Esophagus muscularis mucosa (tissue), 4 donors: ENCODE data around the gene MAMDC4. TPM values are rescaled to one million over a fixed set of nuclear protein-coding genes. Genes with fewer than 3 reads are reported as not detected.
"Not testable (repeated sequence)": the region's sequence is repeated elsewhere in the genome, so short reads cannot be mapped to it uniquely, and the experiment has no call there.

ENCODE experiments used
- DNase-seq: peaks from one replicate; pipeline ENCODE4 v3.0.0-alpha.2; 2017; ENCODE audit errors: extremely low spot score
- H3K27ac ChIP-seq, 4 donors: fragments of 200-600 bp; sonication (generic); replicated peaks in 1 of 4; 1 replicate in 3 of 4; 2 replicates in 1 of 4; pipeline ENCODE4 v1.5.1; 2016 to 2019; ENCODE audit warnings: mild to moderate bottlenecking in 1 of 4
- H3K27me3 ChIP-seq, 4 donors: fragments of 200-600 bp; sonication (generic); one replicate each; pipeline versions ENCODE4 v1.5.1 to v1.6.0; 2016 to 2019
- H3K36me3 ChIP-seq, 4 donors: fragments of 200-600 bp; sonication (generic); one replicate each; pipeline ENCODE4 v1.5.1; 2016 to 2019
- H3K4me1 ChIP-seq, 4 donors: fragments of 200-600 bp; sonication (generic); one replicate each; pipeline ENCODE4 v1.5.1; 2016 to 2019
- H3K4me3 ChIP-seq, 4 donors: fragments of 200-600 bp; sonication (generic); 1 replicate in 2 of 4; 2 replicates in 2 of 4; pipeline ENCODE4 v1.5.1; 2016 to 2019; ENCODE audit warnings: mild to moderate bottlenecking in 4 of 4, moderate library complexity in 1 of 4
- H3K9me3 ChIP-seq, 4 donors: fragments of 200-600 bp; sonication (generic); 1 replicate in 3 of 4; 2 replicates in 1 of 4; pipeline ENCODE4 v1.5.1; 2016 to 2019
- EP300 ChIP-seq: sonication (generic); formaldehyde crosslinking; IDR thresholded peaks from one replicate; pipeline ENCODE4 v1.6.1; 2017; ENCODE audit warnings: antibody characterized with exemption
- POLR2A ChIP-seq: fragments of 450-650 bp; IDR thresholded peaks from one replicate; pipeline ENCODE4 v1.6.1; 2017; ENCODE audit warnings: antibody characterized with exemption, moderate library complexity, mild to moderate bottlenecking, low read depth
- POLR2AphosphoS5 ChIP-seq, 2 donors: sonication (generic); formaldehyde crosslinking; IDR thresholded peaks; one replicate each; pipeline ENCODE4 v1.6.1; 2017; ENCODE audit warnings: antibody characterized with exemption in 2 of 2
- WGBS: methylation state at CpG from one replicate; pipeline ENCODE4 v1.1.5; 2018; 5-methylcytosine and 5-hydroxymethylcytosine counted together
- intact Hi-C: fragments of 100-400 bp; cut with DNase I; formaldehyde crosslinking; loops from one replicate; pipeline ENCODE4 v1.15.1; 2023
- total RNA-seq, 4 donors: library from RNA; depleted of rRNA; stranded (reverse); fragments of >200 nt; gene quantifications; one replicate each; pipeline versions ENCODE4 v1.1.0 to v1.2.1, GENCODE V29; 2016
- TF ChIP-seq, protein P1 (sequence below), 3 experiments: fragments of 200-600 bp in 2 of 3; fragments of 450-650 bp in 1 of 3; sonication (generic) in 2 of 3; IDR thresholded peaks; one replicate each; pipeline ENCODE4 v1.5.1; 2017 to 2019; ENCODE audit warnings: antibody characterized with exemption in 3 of 3, mild to moderate bottlenecking in 2 of 3, moderate library complexity in 1 of 3

Gene MAMDC4
- total RNA-seq, 4 donors from 2014 or later: 1.7 to 4.7 (median 2.1) TPM

DNA sequence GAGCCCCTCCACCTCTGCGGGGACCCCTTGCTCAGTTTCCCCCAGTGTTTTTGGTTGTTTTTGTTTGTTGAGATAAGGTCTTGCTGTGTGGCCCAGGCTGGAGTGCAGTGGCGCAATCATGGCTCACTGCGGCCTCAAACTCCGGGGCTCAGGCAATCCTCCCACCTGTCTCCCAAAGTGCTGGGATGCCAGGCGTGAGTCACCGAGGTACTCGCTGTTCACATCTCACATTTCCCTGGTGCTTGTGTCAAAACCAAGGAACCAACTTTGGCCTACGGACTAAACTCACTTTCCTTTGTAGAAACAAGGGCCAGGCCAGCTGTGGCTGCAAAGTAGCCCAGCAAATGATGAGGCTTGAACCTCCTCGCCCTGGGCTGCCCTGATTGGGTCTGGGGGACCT lies 19.6 kb upstream of the MAMDC4 start:
- intact Hi-C loops: no loop called here
- no peak for DNase-seq
- Histone ChIP-seq H3K36me3 (peaks cover 50 to 92% (median 80%) of the 10 kb centered on the region in 4 donors), H3K27ac (no peak overlapping the region), H3K4me3 (no peak overlapping the region), H3K9me3 (no peaks in the 10 kb centered on the region), H3K27me3 (no peaks in the 10 kb centered on the region), H3K4me1 (no peaks in the 10 kb centered on the region)
- 87% methylated on average over 5 of the region's 9 CpGs for WGBS
- no peak for TF ChIP-seq POLR2AphosphoS5 (IDR thresholded peaks at IDR 0.05)
- no peak for TF ChIP-seq EP300
- TF ChIP-seq, protein P1, sequence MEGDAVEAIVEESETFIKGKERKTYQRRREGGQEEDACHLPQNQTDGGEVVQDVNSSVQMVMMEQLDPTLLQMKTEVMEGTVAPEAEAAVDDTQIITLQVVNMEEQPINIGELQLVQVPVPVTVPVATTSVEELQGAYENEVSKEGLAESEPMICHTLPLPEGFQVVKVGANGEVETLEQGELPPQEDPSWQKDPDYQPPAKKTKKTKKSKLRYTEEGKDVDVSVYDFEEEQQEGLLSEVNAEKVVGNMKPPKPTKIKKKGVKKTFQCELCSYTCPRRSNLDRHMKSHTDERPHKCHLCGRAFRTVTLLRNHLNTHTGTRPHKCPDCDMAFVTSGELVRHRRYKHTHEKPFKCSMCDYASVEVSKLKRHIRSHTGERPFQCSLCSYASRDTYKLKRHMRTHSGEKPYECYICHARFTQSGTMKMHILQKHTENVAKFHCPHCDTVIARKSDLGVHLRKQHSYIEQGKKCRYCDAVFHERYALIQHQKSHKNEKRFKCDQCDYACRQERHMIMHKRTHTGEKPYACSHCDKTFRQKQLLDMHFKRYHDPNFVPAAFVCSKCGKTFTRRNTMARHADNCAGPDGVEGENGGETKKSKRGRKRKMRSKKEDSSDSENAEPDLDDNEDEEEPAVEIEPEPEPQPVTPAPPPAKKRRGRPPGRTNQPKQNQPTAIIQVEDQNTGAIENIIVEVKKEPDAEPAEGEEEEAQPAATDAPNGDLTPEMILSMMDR (IDR thresholded peaks at IDR 0.05): no peak
- no peak for TF ChIP-seq POLR2A

DNA sequence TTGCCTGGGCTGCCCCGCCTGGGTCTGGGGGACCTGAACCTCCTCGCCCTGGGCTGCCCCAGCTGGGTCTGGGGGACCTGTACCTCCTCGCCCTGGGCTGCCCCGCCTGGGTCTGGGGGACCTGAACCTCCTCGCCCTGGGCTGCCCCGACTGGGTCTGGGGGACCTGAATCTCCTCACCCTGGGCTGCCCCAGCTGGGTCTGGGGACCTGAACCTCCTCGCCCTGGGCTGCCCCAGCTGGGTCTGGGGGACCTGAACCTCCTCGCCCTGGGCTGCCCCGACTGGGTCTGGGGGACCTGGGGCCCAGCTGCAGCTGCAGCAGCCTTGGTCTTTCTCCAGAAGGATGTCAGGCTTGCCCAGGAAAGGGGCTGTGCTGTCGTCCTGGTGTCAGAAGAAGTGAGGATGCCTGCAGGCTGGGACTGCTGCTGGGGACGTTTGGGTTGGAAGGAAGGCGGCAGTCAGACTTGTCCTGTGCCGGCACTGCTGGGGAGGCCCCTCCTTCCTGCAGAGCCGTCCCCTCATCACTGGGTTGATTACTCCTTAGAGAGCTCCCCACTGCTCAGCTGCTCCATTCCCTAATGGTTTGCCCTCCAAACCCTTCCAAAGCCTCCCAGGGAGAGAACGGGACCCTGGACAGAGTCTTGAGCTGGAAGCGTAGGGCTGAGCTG lies 18.6 kb upstream of the MAMDC4 start:
- H3K4me1 ChIP-seq, H3K4me3 ChIP-seq, H3K27me3 ChIP-seq, H3K27ac ChIP-seq, intact Hi-C loops, H3K9me3 ChIP-seq, DNase-seq: not testable (repeated sequence)
- WGBS: 78% methylated on average over 11 of the region's 16 CpGs
- peaks cover 47 to 92% (median 80%) of the 10 kb centered on the region in 4 donors for H3K36me3 ChIP-seq

DNA sequence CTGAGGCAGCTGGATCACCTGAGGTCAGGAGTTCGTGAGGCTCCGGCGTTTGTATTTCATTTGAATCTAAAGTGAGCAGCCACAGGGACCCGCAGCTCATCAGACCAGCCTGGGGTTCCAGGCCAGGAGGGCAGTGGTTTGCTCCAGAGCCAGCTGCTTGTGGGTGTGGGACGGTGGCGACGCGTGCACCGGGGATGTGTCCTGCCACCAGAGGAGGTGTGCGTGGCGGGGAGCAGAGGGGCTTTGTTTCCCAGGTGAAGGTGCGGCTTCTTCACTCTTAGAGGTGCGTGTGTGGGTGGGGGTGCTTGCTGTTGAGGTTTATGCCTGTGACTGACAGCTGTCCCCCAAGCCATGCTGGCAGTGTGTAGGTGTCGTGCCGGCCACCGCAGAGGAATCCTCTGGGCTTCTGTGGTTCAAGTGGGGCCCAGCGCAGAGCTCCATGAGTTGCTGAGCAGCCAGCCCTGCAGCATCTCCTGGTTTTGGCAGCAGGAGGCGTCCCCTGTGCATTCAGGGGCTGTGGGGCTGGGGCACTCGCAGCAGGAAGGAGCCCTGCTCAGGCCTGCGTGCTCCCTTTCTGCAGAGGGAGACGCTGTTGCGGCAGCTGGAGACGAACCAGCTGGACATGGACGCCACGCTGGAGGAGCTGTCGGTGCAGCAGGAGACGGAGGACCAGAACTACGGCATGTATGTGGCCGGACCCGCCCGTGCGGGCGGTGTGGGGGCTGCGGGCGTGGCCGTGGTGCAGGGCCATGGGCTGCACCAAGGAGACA lies 16.8 kb upstream of the MAMDC4 start:
- Histone ChIP-seq H3K4me1 (peaks cover 0 to 1% (median under 1%) of the 10 kb centered on the region in 4 donors), H3K36me3 (peaks cover 29 to 92% (median 80%) of the 10 kb centered on the region in 4 donors), H3K9me3 (no peaks in the 10 kb centered on the region), H3K27me3 (no peaks in the 10 kb centered on the region), H3K27ac (no peak overlapping the region), H3K4me3 (no peak overlapping the region)
- TF ChIP-seq EP300 (no peak), POLR2A (no peak)
- TF ChIP-seq, protein P1 (IDR thresholded peaks at IDR 0.05): no peak
- 89% methylated on average over 29 of the region's 36 CpGs for WGBS
- intact Hi-C loops: no loop called here
- no peak for DNase-seq

DNA sequence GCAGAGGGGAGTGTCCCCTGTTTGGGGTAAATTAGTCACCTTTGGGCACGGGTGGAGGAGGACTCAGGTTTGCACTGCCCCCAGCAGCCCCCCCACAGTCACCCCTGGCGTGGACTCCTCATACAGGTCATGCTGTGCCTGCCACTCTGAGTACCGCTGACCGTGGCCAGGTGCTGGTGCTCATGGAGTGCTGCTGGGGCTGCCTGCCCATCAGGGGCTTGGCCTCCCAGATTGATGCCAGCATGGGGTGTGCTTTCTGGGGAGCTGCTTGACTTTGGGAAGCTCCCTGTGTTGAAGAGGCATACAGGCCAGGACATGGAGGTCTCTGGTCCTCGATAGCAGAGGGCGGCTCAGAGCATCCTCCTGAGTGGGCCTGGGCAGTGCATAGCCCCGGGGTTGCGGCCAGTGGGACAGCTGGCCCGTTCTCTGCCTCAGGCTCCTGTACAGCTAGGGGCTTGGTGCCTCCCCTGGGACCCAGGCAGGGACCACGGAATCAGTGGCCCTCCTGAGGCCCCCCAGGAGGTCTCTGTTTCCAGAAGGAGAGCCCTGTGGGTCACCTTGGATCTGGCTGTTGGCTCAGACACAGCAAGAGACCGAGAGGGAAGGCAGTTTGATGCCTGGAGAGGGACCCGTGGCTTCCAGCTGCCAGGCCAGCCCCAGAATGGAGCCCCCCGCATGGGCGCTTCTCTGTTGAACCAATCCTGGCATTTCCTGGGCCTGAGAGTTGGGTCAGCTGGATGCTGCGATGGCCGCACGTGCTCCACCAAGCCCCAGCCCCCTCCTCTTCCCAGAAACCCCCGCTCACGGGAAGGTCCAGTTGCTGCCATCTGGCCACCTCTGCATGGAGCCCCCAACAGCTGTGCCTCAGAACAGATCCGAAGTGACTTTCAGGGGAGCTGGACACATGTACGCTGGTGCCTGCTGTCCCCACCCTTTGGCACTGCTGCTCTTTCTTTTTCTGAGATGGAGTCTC lies 15.9 kb upstream of the MAMDC4 start:
- no peaks in the 10 kb centered on the region for H3K9me3 ChIP-seq
- no peak overlapping the region for H3K27ac ChIP-seq
- TF ChIP-seq POLR2A (no peak), POLR2AphosphoS5 (IDR thresholded peaks at IDR 0.05) (no peak), EP300 (no peak)
- TF ChIP-seq, protein P1 (IDR thresholded peaks at IDR 0.05): no peak
- WGBS: 98% methylated on average over 12 of the region's 21 CpGs
- no peaks in the 10 kb centered on the region for H3K27me3 ChIP-seq
- H3K4me3 ChIP-seq: no peak overlapping the region
- H3K4me1 ChIP-seq: peaks cover 1 to 10% (median 8%) of the 10 kb centered on the region in 4 donors
- DNase-seq: no peak
- intact Hi-C loops: no loop called here
- H3K36me3 ChIP-seq: peaks cover 24 to 92% (median 78%) of the 10 kb centered on the region in 4 donors
